Stimulated activated naive B cell treated with anti-CD40 and anti-IgM and Interleukin-4, amounts not matched to agents 10 μg/mL and 1 μg/mL and 100 μg/mL, for 72 hours (primary cell): Measurements from ENCODE around the gene PYGM.

Experiments
- ATAC-seq, 2 donors: fragments of 150-1000 bp; cut with Tn5 transposase; replicated peaks; 2 replicates each; pipeline ENCODE4 v1.10.0; 2021; ENCODE audit warnings: moderate library complexity in 1 of 2
- DNase-seq: peaks from one replicate; pipeline ENCODE4 v3.0.0; 2021
- H3K27ac Mint-ChIP-seq: one replicate; pipeline ENCODE4 v1.8.0; 2022; ENCODE audit warnings: mild to moderate bottlenecking, mixed read lengths
- H3K27me3 Mint-ChIP-seq, 2 donors: one replicate each; pipeline ENCODE4 v1.8.0; 2022; ENCODE audit warnings: mixed read lengths in 2 of 2
- H3K36me3 Mint-ChIP-seq, 2 donors: one replicate each; pipeline ENCODE4 v1.8.0; 2022; ENCODE audit warnings: mixed read lengths in 2 of 2, mild to moderate bottlenecking in 1 of 2
- H3K4me1 Mint-ChIP-seq, 2 donors: one replicate each; pipeline ENCODE4 v1.8.0; 2022; ENCODE audit warnings: mixed read lengths in 2 of 2, mild to moderate bottlenecking in 1 of 2
- H3K4me3 Mint-ChIP-seq, 2 donors: one replicate each; pipeline ENCODE4 v1.8.0; 2022; ENCODE audit warnings: mild to moderate bottlenecking in 2 of 2, mixed read lengths in 2 of 2, moderate library complexity in 1 of 2
- H3K9me3 Mint-ChIP-seq, 2 donors: one replicate each; pipeline ENCODE4 v1.8.0; 2022; ENCODE audit warnings: mixed read lengths in 2 of 2, mild to moderate bottlenecking in 1 of 2

The PYGM gene

GRCh38 chr11:64767344-64768299 lies 7.8 kb upstream of the PYGM start:
- DNase-seq, result peak; percentile 47
- ATAC-seq, result peak in 1 of 2 donors; percentile 30
- peaks cover 68 to 90% of the 10 kb centered on the region in 2 donors for H3K36me3 Mint-ChIP-seq
- peak overlapping the region; percentile 82 for H3K27ac Mint-ChIP-seq
- H3K4me3 Mint-ChIP-seq, result peak overlapping the region; percentile 6 to 32
- no peaks in the 10 kb centered on the region for H3K27me3 Mint-ChIP-seq
- H3K9me3 Mint-ChIP-seq, result no peaks in the 10 kb centered on the region
- peaks cover 62 to 96% of the 10 kb centered on the region in 2 donors for H3K4me1 Mint-ChIP-seq

- H3K9me3 Mint-ChIP-seq, result no peaks in the 10 kb centered on the region
- no peak overlapping the region for H3K4me3 Mint-ChIP-seq
- no peak for ATAC-seq
- peaks cover 67 to 96% of the 10 kb centered on the region in 2 donors for H3K4me1 Mint-ChIP-seq
- no peak for DNase-seq
- peaks cover 72 to 90% of the 10 kb centered on the region in 2 donors for H3K36me3 Mint-ChIP-seq
- peak overlapping the region; percentile 37 for H3K27ac Mint-ChIP-seq
- H3K27me3 Mint-ChIP-seq, result no peaks in the 10 kb centered on the region
Measured at GRCh38 chr11:64766881-64767280, 7.1 kb upstream of the PYGM start.

- DNase-seq (no peak), ATAC-seq (no peak)
- Mint-ChIP-seq H3K27ac (peak overlapping the region; percentile 87), H3K4me3 (peak overlapping the region; percentile 36 to 67), H3K4me1 (peaks cover 66 to 95% of the 10 kb centered on the region in 2 donors), H3K9me3 (no peaks in the 10 kb centered on the region), H3K27me3 (no peaks in the 10 kb centered on the region), H3K36me3 (peaks cover 66 to 83% of the 10 kb centered on the region in 2 donors)
Measured at GRCh38 chr11:64765851-64766665, 6.3 kb upstream of the PYGM start.

GRCh38 chr11:64765291-64765850 lies 5.6 kb upstream of the PYGM start:
- peak overlapping the region; percentile 90 for H3K27ac Mint-ChIP-seq
- H3K4me3 Mint-ChIP-seq, result peak overlapping the region; percentile 71 to 72
- peaks cover 68 to 95% of the 10 kb centered on the region in 2 donors for H3K4me1 Mint-ChIP-seq
- H3K36me3 Mint-ChIP-seq, result peaks cover 63 to 79% of the 10 kb centered on the region in 2 donors
- ATAC-seq (no peak), DNase-seq (no peak)
- H3K27me3 Mint-ChIP-seq, result no peaks in the 10 kb centered on the region
- H3K9me3 Mint-ChIP-seq, result no peaks in the 10 kb centered on the region

GRCh38 chr11:64764753-64765152 lies 5.0 kb upstream of the PYGM start:
- Mint-ChIP-seq H3K9me3 (no peaks in the 10 kb centered on the region), H3K4me1 (peaks cover 72 to 99% of the 10 kb centered on the region in 2 donors), H3K27me3 (no peaks in the 10 kb centered on the region), H3K27ac (peak overlapping the region; percentile 94), H3K36me3 (peaks cover 64 to 81% of the 10 kb centered on the region in 2 donors), H3K4me3 (peak overlapping the region; percentile 71 to 72)
- no peak for DNase-seq
- no peak for ATAC-seq

GRCh38 chr11:64764040-64764611 lies 4.4 kb upstream of the PYGM start:
- peak overlapping the region; percentile 60 to 64 for H3K4me3 Mint-ChIP-seq
- no peaks in the 10 kb centered on the region for H3K27me3 Mint-ChIP-seq
- H3K36me3 Mint-ChIP-seq, result peaks cover 63 to 76% of the 10 kb centered on the region in 2 donors
- no peak for DNase-seq
- ATAC-seq, result peak; percentile 14 to 66
- no peaks in the 10 kb centered on the region for H3K9me3 Mint-ChIP-seq
- H3K27ac Mint-ChIP-seq, result peak overlapping the region; percentile 94
- H3K4me1 Mint-ChIP-seq, result peaks cover 71 to 99% of the 10 kb centered on the region in 2 donors

GRCh38 chr11:64763526-64764039 lies 3.8 kb upstream of the PYGM start:
- no peak overlapping the region for H3K4me3 Mint-ChIP-seq

GRCh38 chr11:64762674-64763525 lies 3.1 kb upstream of the PYGM start:
- peaks cover 64 to 96% of the 10 kb centered on the region in 2 donors for H3K4me1 Mint-ChIP-seq
- DNase-seq (no peak), ATAC-seq (peak; percentile 19 to 27)
- H3K9me3 Mint-ChIP-seq, result no peaks in the 10 kb centered on the region
- peak overlapping the region; percentile 33 to 54 for H3K4me3 Mint-ChIP-seq
- H3K27me3 Mint-ChIP-seq, result no peaks in the 10 kb centered on the region
- peak overlapping the region; percentile 94 for H3K27ac Mint-ChIP-seq
- H3K36me3 Mint-ChIP-seq, result peaks cover 58 to 64% of the 10 kb centered on the region in 2 donors

More at GRCh38 chr11:64763526-64764039, 3.8 kb upstream of the PYGM start:
- H3K4me1 Mint-ChIP-seq, result peaks cover 67 to 96% of the 10 kb centered on the region in 2 donors
- peak overlapping the region; percentile 94 for H3K27ac Mint-ChIP-seq
- H3K27me3 Mint-ChIP-seq, result no peaks in the 10 kb centered on the region
- no peaks in the 10 kb centered on the region for H3K9me3 Mint-ChIP-seq
- peak; percentile 5 to 12 for ATAC-seq
- DNase-seq, result no peak
- peaks cover 61 to 71% of the 10 kb centered on the region in 2 donors for H3K36me3 Mint-ChIP-seq

GRCh38 chr11:64762277-64762673 lies 2.5 kb upstream of the PYGM start:
- ATAC-seq (peak; percentile 8 to 22), DNase-seq (no peak)
- Mint-ChIP-seq H3K27ac (peak overlapping the region; percentile 85), H3K4me1 (peaks cover 59 to 92% of the 10 kb centered on the region in 2 donors), H3K27me3 (no peaks in the 10 kb centered on the region), H3K9me3 (no peaks in the 10 kb centered on the region), H3K4me3 (peak overlapping the region; percentile 33 to 54), H3K36me3 (peaks cover 54 to 58% of the 10 kb centered on the region in 2 donors)

- Mint-ChIP-seq H3K27me3 (no peaks in the 10 kb centered on the region), H3K9me3 (no peaks in the 10 kb centered on the region), H3K27ac (peak overlapping the region; percentile 89), H3K4me3 (no peak overlapping the region), H3K4me1 (peaks cover 51 to 78% of the 10 kb centered on the region in 2 donors), H3K36me3 (peaks cover 43 to 46% of the 10 kb centered on the region in 2 donors)
- no peak for DNase-seq
- ATAC-seq, result no peak
Measured at GRCh38 chr11:64760759-64761420, 1.1 kb upstream of the PYGM start.

- Mint-ChIP-seq H3K9me3 (no peaks in the 10 kb centered on the region), H3K27me3 (no peaks in the 10 kb centered on the region), H3K36me3 (peaks cover 30 to 33% of the 10 kb centered on the region in 2 donors), H3K4me3 (no peak overlapping the region), H3K27ac (peak overlapping the region; percentile 75), H3K4me1 (peaks cover 40 to 62% of the 10 kb centered on the region in 2 donors)
- no peak for DNase-seq
- no peak for ATAC-seq
Measured at GRCh38 chr11:64759131-64759721, 548 bp downstream of the PYGM start.
